ENCODE data around the gene FOXL2.

Gene FOXL2

DNA sequence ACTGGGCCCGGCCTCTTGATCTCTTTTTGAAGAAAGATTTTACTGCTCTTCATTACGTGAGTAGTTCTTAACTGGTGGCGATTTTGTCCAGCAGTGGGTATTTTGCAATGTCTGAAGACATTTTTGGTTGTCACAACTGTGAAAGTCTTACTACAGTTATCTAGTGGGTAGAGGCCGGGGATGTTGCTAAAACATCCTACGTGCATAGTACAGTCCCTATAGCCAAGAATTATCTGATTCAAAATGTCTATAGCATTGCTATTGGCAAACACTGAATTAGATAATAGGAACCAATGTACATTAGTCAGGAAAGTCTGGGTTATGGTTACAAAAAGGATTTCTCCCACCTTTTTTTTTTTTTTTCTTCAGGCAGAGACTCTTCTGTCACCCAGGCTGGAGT, 38.1 kb downstream of the FOXL2 start:
- Histone ChIP-seq H3K9me3 (ENCODE audit: severe bottlenecking) (no peaks in the 10 kb centered on the region), H3K4me1 (ENCODE audit: insufficient read depth, poor library complexity, severe bottlenecking) (no peaks in the 10 kb centered on the region), H3K27me3 (ENCODE audit: insufficient read depth, poor library complexity, severe bottlenecking) (no peaks in the 10 kb centered on the region), H3K27ac (ENCODE audit: poor library complexity, severe bottlenecking) (no peak overlapping the region), H3K4me3 (ENCODE audit: severe bottlenecking) (no peak overlapping the region), H3K36me3 (ENCODE audit: low read depth) (no peaks in the 10 kb centered on the region)
- no peak for DNase-seq (ENCODE audit: low spot score)
- no peak for ATAC-seq (ENCODE audit: low read depth)
- TF ChIP-seq, protein P1, sequence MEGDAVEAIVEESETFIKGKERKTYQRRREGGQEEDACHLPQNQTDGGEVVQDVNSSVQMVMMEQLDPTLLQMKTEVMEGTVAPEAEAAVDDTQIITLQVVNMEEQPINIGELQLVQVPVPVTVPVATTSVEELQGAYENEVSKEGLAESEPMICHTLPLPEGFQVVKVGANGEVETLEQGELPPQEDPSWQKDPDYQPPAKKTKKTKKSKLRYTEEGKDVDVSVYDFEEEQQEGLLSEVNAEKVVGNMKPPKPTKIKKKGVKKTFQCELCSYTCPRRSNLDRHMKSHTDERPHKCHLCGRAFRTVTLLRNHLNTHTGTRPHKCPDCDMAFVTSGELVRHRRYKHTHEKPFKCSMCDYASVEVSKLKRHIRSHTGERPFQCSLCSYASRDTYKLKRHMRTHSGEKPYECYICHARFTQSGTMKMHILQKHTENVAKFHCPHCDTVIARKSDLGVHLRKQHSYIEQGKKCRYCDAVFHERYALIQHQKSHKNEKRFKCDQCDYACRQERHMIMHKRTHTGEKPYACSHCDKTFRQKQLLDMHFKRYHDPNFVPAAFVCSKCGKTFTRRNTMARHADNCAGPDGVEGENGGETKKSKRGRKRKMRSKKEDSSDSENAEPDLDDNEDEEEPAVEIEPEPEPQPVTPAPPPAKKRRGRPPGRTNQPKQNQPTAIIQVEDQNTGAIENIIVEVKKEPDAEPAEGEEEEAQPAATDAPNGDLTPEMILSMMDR (IDR thresholded peaks at IDR 0.05; ENCODE audit: poor library complexity, severe bottlenecking) = no peak

DNA sequence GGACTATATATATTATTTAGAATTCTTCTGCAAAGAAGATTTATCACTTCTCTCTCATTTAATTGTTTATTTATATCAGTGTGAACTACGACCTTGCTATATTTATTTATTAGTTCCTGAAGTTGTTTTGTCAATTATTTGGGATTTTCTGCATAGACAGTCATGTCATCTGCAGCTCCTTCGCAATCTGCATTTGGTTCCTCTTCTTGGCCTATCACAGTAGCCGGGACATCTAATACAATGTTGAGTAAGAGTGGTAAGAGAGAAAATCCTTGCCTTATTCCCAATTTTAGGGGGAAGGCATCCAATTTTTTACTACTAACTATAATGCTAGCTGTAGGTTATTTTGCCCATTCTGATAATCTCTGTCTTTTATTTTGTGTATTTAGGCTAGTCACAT, 39.4 kb downstream of the FOXL2 start:
- TF ChIP-seq, protein P1 (IDR thresholded peaks at IDR 0.05; ENCODE audit: poor library complexity, severe bottlenecking) = no peak
- H3K4me3 ChIP-seq (ENCODE audit: severe bottlenecking) = no peak overlapping the region
- ATAC-seq (ENCODE audit: low read depth) (no peak), DNase-seq (ENCODE audit: low spot score) (no peak)
- H3K36me3 ChIP-seq (ENCODE audit: low read depth) = no peaks in the 10 kb centered on the region
- H3K27me3 ChIP-seq (ENCODE audit: insufficient read depth, poor library complexity, severe bottlenecking) = no peaks in the 10 kb centered on the region
- H3K27ac ChIP-seq (ENCODE audit: poor library complexity, severe bottlenecking) = no peak overlapping the region
- H3K4me1 ChIP-seq (ENCODE audit: insufficient read depth, poor library complexity, severe bottlenecking) = no peaks in the 10 kb centered on the region
- no peaks in the 10 kb centered on the region for H3K9me3 ChIP-seq (ENCODE audit: severe bottlenecking)

DNA sequence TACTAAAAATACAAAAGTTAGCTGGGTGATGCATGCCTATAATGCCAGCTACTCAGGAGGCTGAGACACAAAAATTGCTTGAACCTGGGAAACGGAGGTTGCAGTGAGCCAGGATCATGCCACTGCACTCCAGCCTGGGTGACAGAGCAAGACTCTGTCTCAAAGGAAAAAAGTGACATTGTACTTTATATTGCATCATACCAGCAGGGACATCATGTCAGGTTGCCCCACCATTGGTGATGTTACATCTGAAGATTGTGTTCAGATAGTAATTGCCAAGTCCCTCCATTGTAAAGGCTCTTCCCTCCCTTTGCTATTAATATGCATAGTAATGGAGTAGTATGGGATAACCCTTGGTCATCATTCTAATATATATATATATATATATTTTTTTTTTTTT, 44.8 kb downstream of the FOXL2 start:
- DNase-seq (ENCODE audit: low spot score) = no peak

DNA sequence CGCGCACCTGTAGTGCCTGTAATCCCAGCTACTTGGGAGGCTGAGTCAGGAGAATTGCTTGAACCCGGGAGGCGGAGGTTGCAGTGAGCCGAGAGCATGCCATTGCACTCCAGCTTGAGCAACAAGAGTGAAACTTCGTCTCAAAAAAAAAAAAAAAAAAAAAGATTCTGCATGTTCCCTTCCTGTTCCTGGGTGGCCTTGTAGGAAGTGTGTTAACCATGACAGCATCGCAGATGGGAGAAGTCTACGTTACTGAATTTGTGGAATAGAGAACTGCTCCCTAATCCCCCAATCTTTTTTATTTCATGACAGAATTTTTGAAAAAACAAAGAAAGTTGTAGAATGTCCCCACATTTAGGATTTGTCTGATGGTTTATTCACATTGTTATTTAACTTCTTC, 45.4 kb downstream of the FOXL2 start:
- Histone ChIP-seq H3K9me3 (ENCODE audit: severe bottlenecking) (no peaks in the 10 kb centered on the region), H3K27ac (ENCODE audit: poor library complexity, severe bottlenecking) (no peak overlapping the region), H3K27me3 (ENCODE audit: insufficient read depth, poor library complexity, severe bottlenecking) (no peaks in the 10 kb centered on the region), H3K4me3 (ENCODE audit: severe bottlenecking) (no peak overlapping the region), H3K4me1 (ENCODE audit: insufficient read depth, poor library complexity, severe bottlenecking) (no peaks in the 10 kb centered on the region), H3K36me3 (ENCODE audit: low read depth) (no peaks in the 10 kb centered on the region)
- ATAC-seq (ENCODE audit: low read depth) = no peak
- TF ChIP-seq, protein P1 (IDR thresholded peaks at IDR 0.05; ENCODE audit: poor library complexity, severe bottlenecking) = no peak
- no peak for DNase-seq (ENCODE audit: low spot score)

More for the DNA sequence above, 44.8 kb downstream of the FOXL2 start:
- Histone ChIP-seq H3K4me3 (ENCODE audit: severe bottlenecking) (no peak overlapping the region), H3K4me1 (ENCODE audit: insufficient read depth, poor library complexity, severe bottlenecking) (no peaks in the 10 kb centered on the region), H3K36me3 (ENCODE audit: low read depth) (no peaks in the 10 kb centered on the region), H3K27me3 (ENCODE audit: insufficient read depth, poor library complexity, severe bottlenecking) (no peaks in the 10 kb centered on the region), H3K27ac (ENCODE audit: poor library complexity, severe bottlenecking) (no peak overlapping the region), H3K9me3 (ENCODE audit: severe bottlenecking) (no peaks in the 10 kb centered on the region)
- TF ChIP-seq, protein P1 (IDR thresholded peaks at IDR 0.05; ENCODE audit: poor library complexity, severe bottlenecking) = no peak
- no peak for ATAC-seq (ENCODE audit: low read depth)

DNA sequence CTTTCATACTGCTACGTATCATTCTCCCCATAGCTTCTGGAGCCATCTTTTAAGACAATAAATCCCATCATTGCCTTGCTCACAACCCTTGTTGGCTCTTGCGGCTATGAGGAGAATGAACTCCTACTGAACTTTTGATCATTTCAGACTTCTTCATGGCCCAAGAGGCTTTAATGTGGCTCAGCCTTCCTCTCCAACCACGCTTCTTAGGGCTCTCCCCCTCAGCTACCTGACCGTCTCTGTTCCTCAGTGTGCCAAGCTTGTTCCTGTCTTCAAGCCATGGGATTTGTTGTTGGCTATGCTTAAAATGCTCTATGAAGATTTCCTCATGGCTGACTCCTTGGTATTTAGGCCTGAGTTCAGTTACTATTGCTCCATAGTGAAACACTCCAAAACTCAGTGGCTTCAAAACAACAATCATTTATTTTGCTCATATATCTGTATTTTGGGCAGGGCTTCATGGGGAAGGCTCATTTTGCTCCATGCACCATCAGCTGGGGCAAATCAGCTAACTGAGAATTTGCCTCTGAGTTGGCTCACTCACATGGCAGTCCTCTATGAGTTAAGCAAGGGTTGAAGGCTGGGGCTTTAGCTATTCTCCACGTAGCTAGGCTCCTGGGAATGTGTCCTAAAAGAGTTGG, 47.5 kb downstream of the FOXL2 start:
- ATAC-seq (ENCODE audit: low read depth) (no peak), DNase-seq (ENCODE audit: low spot score) (no peak)
- TF ChIP-seq, protein P1 (IDR thresholded peaks at IDR 0.05; ENCODE audit: poor library complexity, severe bottlenecking) = no peak
- Histone ChIP-seq H3K27ac (ENCODE audit: poor library complexity, severe bottlenecking) (no peak overlapping the region), H3K4me1 (ENCODE audit: insufficient read depth, poor library complexity, severe bottlenecking) (no peaks in the 10 kb centered on the region), H3K36me3 (ENCODE audit: low read depth) (no peaks in the 10 kb centered on the region), H3K27me3 (ENCODE audit: insufficient read depth, poor library complexity, severe bottlenecking) (no peaks in the 10 kb centered on the region), H3K4me3 (ENCODE audit: severe bottlenecking) (no peak overlapping the region), H3K9me3 (ENCODE audit: severe bottlenecking) (no peaks in the 10 kb centered on the region)
